Body of pancreas (tissue), 4 donors: ENCODE measurements around the gene AP4E1.

ENCODE experiments used
- CTCF ChIP-seq, 7 experiments: fragments of 450-650 bp in 4 of 7; fragments of 200-600 bp in 3 of 7; sonication (generic) in 3 of 7; IDR thresholded peaks; one replicate each; pipeline ENCODE4 v1.5.1; 2016 to 2019; ENCODE audit warnings: antibody characterized with exemption in 7 of 7
- POLR2A ChIP-seq, 3 donors: fragments of 450-650 bp; IDR thresholded peaks; one replicate each; pipeline ENCODE4 v1.6.1; 2016; ENCODE audit warnings: antibody characterized with exemption in 3 of 3, mild to moderate bottlenecking in 2 of 3

- no peak for TF ChIP-seq POLR2A (IDR thresholded peaks at IDR 0.05)
- no peak for TF ChIP-seq CTCF (IDR thresholded peaks at IDR 0.05)
Observed at GRCh38 chr15:50889589-50889988, 18.9 kb upstream of the AP4E1 start.
